Astrocyte (in vitro differentiated cells and primary cell): ENCODE measurements around the gene RNF212. TPM values are rescaled to one million over a fixed set of nuclear protein-coding genes. Genes with fewer than 3 reads are reported as not detected.

Source experiments
- DNase-seq: peaks from one replicate; pipeline ENCODE4 v3.0.0-alpha.2; 2010; ENCODE audit warnings: low read depth
- FAIRE-seq: peaks from 2 replicates; lab custom pipeline; 2011; peaks lifted over from hg19 to GRCh38; lab: Jason Lieb, UNC
- H2AFZ ChIP-seq: 2 replicates; pipeline ENCODE4 v1.6.0; 2012; ENCODE audit warnings: low read depth, low read length, inconsistent platforms
- H3K27ac ChIP-seq: 2 replicates; pipeline ENCODE4 v1.5.1; 2011; ENCODE audit warnings: low read depth, low read length, inconsistent platforms
- H3K27me3 ChIP-seq: 2 replicates; pipeline ENCODE4 v1.6.0; 2011; ENCODE audit warnings: low read length, inconsistent platforms; ENCODE audit not compliant: insufficient read depth
- H3K36me3 ChIP-seq: 2 replicates; pipeline ENCODE4 v1.5.1; 2011; ENCODE audit warnings: low read length, inconsistent platforms; ENCODE audit not compliant: insufficient read depth
- H3K4me1 ChIP-seq: 2 replicates; pipeline ENCODE4 v1.5.1; 2011; ENCODE audit warnings: low read length, inconsistent platforms; ENCODE audit not compliant: insufficient read depth
- H3K4me2 ChIP-seq: 2 replicates; pipeline ENCODE4 v1.6.0; 2012; ENCODE audit warnings: low read length, inconsistent platforms
- H3K4me3 ChIP-seq: 2 replicates; pipeline ENCODE4 v1.5.1; 2011; ENCODE audit warnings: low read depth, mild to moderate bottlenecking, low read length, inconsistent platforms; ENCODE audit not compliant: insufficient read depth
- H3K79me2 ChIP-seq: 2 replicates; pipeline ENCODE4 v1.6.0; 2012; ENCODE audit warnings: mild to moderate bottlenecking, low read length, inconsistent platforms; ENCODE audit not compliant: insufficient read depth
- H3K9ac ChIP-seq: 2 replicates; pipeline ENCODE4 v1.6.0; 2012; ENCODE audit warnings: mild to moderate bottlenecking, low read length, inconsistent platforms
- H3K9me3 ChIP-seq: 2 replicates; pipeline ENCODE4 v1.5.1; 2012; ENCODE audit warnings: low read depth, mild to moderate bottlenecking, low read length, inconsistent platforms; ENCODE audit not compliant: insufficient read depth
- H4K20me1 ChIP-seq: 2 replicates; pipeline ENCODE4 v1.6.0; 2012; ENCODE audit warnings: low read length, inconsistent platforms; ENCODE audit not compliant: insufficient read depth
- H3K27ac Mint-ChIP-seq: one replicate; pipeline ENCODE4 v1.8.0; 2021; ENCODE audit warnings: mild to moderate bottlenecking, mixed read lengths; ENCODE audit not compliant: unreplicated experiment
- H3K27me3 Mint-ChIP-seq: one replicate; pipeline ENCODE4 v1.8.0; 2021; ENCODE audit warnings: low read depth, mixed read lengths; ENCODE audit not compliant: unreplicated experiment
- H3K36me3 Mint-ChIP-seq: one replicate; pipeline ENCODE4 v1.8.0; 2021; ENCODE audit warnings: low read depth, mixed read lengths; ENCODE audit not compliant: unreplicated experiment
- H3K4me1 Mint-ChIP-seq: one replicate; pipeline ENCODE4 v1.8.0; 2021; ENCODE audit warnings: low read depth, mixed read lengths; ENCODE audit not compliant: unreplicated experiment
- H3K4me3 Mint-ChIP-seq: one replicate; pipeline ENCODE4 v1.8.0; 2021; ENCODE audit warnings: mild to moderate bottlenecking, moderate library complexity, mixed read lengths; ENCODE audit not compliant: unreplicated experiment
- H3K9me3 Mint-ChIP-seq: one replicate; pipeline ENCODE4 v1.8.0; 2021; ENCODE audit warnings: mild to moderate bottlenecking, mixed read lengths; ENCODE audit not compliant: unreplicated experiment
- EZH2 ChIP-seq: IDR thresholded peaks from 2 replicates; pipeline ENCODE4 v1.6.1; 2012; ENCODE audit warnings: mild to moderate bottlenecking, low read length, inconsistent platforms; ENCODE audit not compliant: insufficient read depth
- total RNA-seq: library from RNA; stranded (reverse); gene quantifications from 2 replicates; pipeline ENCODE4 v1.2.1, GENCODE V29; 2021
- TF ChIP-seq, protein P1 (sequence below): IDR thresholded peaks from 2 replicates; pipeline ENCODE4 v1.5.1; 2011; ENCODE audit warnings: low read depth, mild to moderate bottlenecking, inconsistent platforms, low read length, moderate library complexity; ENCODE audit not compliant: insufficient read depth

RNF212 gene
- total RNA-seq, 1 donor from 2014 or later = 2.2 TPM

DNA sequence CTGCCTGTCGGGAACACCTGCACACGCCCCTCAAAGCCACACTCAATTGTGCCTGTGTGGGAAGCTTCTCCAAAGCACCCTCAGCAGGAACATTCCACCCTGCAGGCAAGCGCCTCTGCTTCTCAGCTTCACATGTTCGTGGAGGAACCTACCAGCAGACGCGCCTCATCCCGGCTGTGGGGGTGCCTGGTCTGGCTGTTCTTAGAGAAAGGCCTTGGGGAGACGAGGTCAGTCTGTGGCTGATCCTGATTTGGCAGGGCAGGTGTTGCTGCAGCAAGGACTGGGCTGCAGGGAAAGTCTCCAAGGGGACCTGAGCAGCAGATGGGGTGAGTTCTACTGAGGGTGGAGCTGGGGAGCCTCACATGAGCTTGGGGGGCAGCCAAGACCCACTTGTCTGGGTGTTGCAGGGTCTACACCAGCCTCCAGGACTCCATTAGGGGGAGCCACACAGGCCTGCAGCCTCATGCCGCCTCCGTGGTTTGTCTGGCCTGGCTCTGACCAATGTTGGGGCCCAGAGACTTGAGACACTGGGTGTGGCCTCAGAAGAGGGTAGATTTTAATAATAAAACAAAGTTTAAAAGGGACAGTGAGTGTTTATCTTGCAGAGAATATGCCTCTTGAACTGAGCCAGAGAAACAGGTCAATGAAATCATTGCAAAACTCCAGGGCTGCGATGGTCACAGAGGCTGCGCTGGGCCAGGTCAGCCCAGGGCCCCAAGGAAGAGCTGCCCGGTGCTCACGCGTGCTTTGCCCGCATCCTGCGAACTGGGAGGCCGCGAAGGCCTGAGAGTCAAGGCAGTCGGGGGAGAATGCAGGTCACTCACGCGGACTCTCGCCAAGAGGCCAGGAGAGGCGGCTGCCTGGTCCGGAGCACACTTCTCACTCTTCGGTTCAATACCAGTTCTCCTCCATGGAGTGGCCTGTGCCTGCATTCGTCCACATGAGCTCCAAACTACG is 21.1 kb downstream of the RNF212 start:
- Histone ChIP-seq H3K4me3 (no peak overlapping the region), H3K4me2 (no peak overlapping the region), H3K27ac (no peak overlapping the region), H3K9ac (no peak overlapping the region), H3K4me1 (no peaks in the 10 kb centered on the region), H2AFZ (no peak overlapping the region), H4K20me1 (no peaks in the 10 kb centered on the region), H3K27me3 (no peaks in the 10 kb centered on the region), H3K9me3 (no peaks in the 10 kb centered on the region), H3K36me3 (no peaks in the 10 kb centered on the region), H3K79me2 (no peaks in the 10 kb centered on the region)
- Mint-ChIP-seq H3K36me3 (peaks cover 6% of the 10 kb centered on the region), H3K9me3 (peaks cover 14% of the 10 kb centered on the region), H3K27me3 (peaks cover 25% of the 10 kb centered on the region), H3K27ac (no peak overlapping the region), H3K4me3 (no peak overlapping the region), H3K4me1 (no peaks in the 10 kb centered on the region)
- FAIRE-seq (no peak), DNase-seq (no peak)
- TF ChIP-seq EZH2 = no peak
- TF ChIP-seq, protein P1, sequence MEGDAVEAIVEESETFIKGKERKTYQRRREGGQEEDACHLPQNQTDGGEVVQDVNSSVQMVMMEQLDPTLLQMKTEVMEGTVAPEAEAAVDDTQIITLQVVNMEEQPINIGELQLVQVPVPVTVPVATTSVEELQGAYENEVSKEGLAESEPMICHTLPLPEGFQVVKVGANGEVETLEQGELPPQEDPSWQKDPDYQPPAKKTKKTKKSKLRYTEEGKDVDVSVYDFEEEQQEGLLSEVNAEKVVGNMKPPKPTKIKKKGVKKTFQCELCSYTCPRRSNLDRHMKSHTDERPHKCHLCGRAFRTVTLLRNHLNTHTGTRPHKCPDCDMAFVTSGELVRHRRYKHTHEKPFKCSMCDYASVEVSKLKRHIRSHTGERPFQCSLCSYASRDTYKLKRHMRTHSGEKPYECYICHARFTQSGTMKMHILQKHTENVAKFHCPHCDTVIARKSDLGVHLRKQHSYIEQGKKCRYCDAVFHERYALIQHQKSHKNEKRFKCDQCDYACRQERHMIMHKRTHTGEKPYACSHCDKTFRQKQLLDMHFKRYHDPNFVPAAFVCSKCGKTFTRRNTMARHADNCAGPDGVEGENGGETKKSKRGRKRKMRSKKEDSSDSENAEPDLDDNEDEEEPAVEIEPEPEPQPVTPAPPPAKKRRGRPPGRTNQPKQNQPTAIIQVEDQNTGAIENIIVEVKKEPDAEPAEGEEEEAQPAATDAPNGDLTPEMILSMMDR = no peak

- H2AFZ ChIP-seq = no peak overlapping the region
- peaks cover 14% of the 10 kb centered on the region for H3K9me3 Mint-ChIP-seq
- peaks cover 25% of the 10 kb centered on the region for H3K27me3 Mint-ChIP-seq
- no peak overlapping the region for H3K4me2 ChIP-seq
- DNase-seq (no peak), FAIRE-seq (no peak)
- no peak overlapping the region for H3K27ac Mint-ChIP-seq
- no peak overlapping the region for H3K9ac ChIP-seq
- H3K36me3 Mint-ChIP-seq = peaks cover 6% of the 10 kb centered on the region
- TF ChIP-seq, protein P1 = no peak
- no peak for TF ChIP-seq EZH2
- H3K4me3 Mint-ChIP-seq = no peak overlapping the region
- H3K79me2 ChIP-seq = no peaks in the 10 kb centered on the region
- H3K4me1 ChIP-seq = no peaks in the 10 kb centered on the region
- H3K4me3 ChIP-seq = no peak overlapping the region
- H3K27me3 ChIP-seq = no peaks in the 10 kb centered on the region
- H3K9me3 ChIP-seq = no peaks in the 10 kb centered on the region
- H3K27ac ChIP-seq = no peak overlapping the region
- H3K36me3 ChIP-seq = no peaks in the 10 kb centered on the region
- no peaks in the 10 kb centered on the region for H4K20me1 ChIP-seq
- no peaks in the 10 kb centered on the region for H3K4me1 Mint-ChIP-seq
These were observed 21.8 kb downstream of the RNF212 start for GRCh38 chr4:1091561-1091995.
